ENCODE results near the gene BRPF1. TPM values are rescaled to one million over a fixed set of nuclear protein-coding genes. Genes with fewer than 3 reads are reported as not detected.

The BRPF1 gene
- total RNA-seq, 3 donors from 2014 or later = 14.3 to 23.7 (median 15.6) TPM

DNA sequence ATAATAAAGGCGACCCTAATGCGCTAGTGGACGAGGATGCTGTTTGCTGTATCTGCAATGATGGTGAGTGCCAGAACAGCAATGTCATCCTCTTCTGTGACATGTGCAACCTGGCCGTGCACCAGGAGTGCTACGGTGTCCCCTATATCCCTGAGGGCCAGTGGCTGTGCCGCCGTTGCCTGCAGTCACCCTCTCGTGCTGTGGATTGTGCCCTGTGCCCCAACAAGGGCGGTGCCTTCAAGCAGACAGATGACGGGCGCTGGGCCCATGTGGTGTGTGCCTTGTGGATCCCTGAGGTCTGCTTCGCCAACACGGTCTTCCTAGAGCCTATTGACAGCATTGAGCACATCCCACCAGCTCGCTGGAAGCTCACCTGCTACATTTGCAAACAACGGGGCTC, 7.6 kb downstream of the BRPF1 start:
- Histone ChIP-seq H3K36me3 (ENCODE audit: low read depth) (peaks cover 41% of the 10 kb centered on the region), H3K4me1 (ENCODE audit: low read depth) (no peaks in the 10 kb centered on the region), H3K4me3 (no peak overlapping the region), H3K9me3 (no peaks in the 10 kb centered on the region)
- intact Hi-C loops (cut with DNase I, micrococcal nuclease) = no loop called here
- ATAC-seq = no peak
- TF ChIP-seq, protein P1, sequence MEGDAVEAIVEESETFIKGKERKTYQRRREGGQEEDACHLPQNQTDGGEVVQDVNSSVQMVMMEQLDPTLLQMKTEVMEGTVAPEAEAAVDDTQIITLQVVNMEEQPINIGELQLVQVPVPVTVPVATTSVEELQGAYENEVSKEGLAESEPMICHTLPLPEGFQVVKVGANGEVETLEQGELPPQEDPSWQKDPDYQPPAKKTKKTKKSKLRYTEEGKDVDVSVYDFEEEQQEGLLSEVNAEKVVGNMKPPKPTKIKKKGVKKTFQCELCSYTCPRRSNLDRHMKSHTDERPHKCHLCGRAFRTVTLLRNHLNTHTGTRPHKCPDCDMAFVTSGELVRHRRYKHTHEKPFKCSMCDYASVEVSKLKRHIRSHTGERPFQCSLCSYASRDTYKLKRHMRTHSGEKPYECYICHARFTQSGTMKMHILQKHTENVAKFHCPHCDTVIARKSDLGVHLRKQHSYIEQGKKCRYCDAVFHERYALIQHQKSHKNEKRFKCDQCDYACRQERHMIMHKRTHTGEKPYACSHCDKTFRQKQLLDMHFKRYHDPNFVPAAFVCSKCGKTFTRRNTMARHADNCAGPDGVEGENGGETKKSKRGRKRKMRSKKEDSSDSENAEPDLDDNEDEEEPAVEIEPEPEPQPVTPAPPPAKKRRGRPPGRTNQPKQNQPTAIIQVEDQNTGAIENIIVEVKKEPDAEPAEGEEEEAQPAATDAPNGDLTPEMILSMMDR (IDR thresholded peaks at IDR 0.05) = no peak
- DNase-seq = no peak

DNA sequence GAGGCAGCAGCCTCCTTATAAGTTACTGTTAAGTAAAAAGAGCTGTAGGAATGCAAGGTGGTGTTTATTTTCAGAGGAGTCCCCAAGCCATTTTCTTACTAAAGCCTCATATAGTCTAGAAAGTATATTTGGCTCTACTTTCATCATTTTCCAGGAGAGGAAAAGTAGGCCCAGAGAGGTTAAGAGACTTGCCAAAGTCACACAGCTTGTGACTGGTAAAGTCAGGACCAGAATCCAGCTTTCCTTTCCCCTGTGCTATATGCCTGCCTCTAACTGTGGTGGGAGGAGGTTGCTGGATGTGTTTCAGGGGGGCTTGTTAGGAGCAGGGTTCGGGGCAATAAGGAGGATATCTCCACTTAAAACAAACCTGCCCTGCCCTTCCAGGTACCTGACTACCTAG, 11.0 kb downstream of the BRPF1 start:
- TF ChIP-seq, protein P1 (IDR thresholded peaks at IDR 0.05) = no peak
- Histone ChIP-seq H3K9me3 (no peaks in the 10 kb centered on the region), H3K36me3 (ENCODE audit: low read depth) (peaks cover 49% of the 10 kb centered on the region), H3K4me1 (ENCODE audit: low read depth) (no peaks in the 10 kb centered on the region), H3K4me3 (no peak overlapping the region)
- ATAC-seq = no peak
- intact Hi-C loops (cut with DNase I, micrococcal nuclease) = no loop called here
- no peak for DNase-seq

DNA sequence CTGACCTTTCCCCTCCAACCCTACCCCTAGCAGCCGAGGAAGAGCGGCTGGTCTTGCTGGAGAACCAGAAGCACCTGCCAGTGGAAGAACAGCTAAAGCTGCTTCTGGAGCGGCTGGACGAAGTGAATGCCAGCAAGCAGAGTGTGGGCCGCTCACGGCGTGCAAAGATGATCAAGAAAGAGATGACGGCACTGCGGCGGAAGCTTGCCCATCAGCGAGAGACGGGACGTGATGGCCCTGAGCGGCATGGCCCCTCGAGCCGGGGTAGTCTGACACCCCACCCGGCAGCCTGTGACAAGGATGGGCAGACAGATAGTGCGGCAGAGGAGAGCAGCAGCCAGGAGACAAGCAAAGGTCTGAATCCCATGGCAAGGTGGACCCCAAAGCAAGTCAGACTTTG, 12.0 kb downstream of the BRPF1 start:
- TF ChIP-seq, protein P1 (IDR thresholded peaks at IDR 0.05) = no peak
- DNase-seq (no peak), ATAC-seq (no peak)
- Histone ChIP-seq H3K4me3 (no peak overlapping the region), H3K9me3 (no peaks in the 10 kb centered on the region), H3K36me3 (ENCODE audit: low read depth) (peaks cover 49% of the 10 kb centered on the region), H3K4me1 (ENCODE audit: low read depth) (no peaks in the 10 kb centered on the region)
- intact Hi-C loops (cut with DNase I, micrococcal nuclease) = no loop called here

DNA sequence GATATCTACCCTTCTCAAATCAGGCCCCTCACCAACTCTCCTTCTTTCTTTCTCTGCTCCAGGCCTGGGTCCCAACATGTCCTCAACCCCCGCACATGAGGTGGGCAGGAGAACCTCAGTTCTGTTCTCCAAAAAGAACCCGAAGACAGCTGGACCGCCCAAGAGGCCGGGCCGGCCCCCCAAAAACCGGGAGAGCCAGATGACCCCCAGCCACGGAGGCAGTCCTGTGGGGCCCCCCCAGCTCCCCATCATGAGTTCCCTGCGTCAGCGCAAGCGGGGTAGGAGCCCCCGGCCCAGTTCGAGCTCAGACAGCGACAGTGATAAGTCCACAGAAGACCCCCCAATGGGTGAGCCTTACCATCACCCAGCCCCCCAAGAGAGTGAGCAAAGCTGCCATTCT, 12.6 kb downstream of the BRPF1 start:
- Histone ChIP-seq H3K4me3 (no peak overlapping the region), H3K4me1 (ENCODE audit: low read depth) (peaks cover 4% of the 10 kb centered on the region), H3K36me3 (ENCODE audit: low read depth) (peaks cover 44% of the 10 kb centered on the region), H3K9me3 (no peaks in the 10 kb centered on the region)
- no peak for DNase-seq
- intact Hi-C loops (cut with DNase I, micrococcal nuclease) = no loop called here
- ATAC-seq = no peak
- TF ChIP-seq, protein P1 (IDR thresholded peaks at IDR 0.05) = no peak

DNA sequence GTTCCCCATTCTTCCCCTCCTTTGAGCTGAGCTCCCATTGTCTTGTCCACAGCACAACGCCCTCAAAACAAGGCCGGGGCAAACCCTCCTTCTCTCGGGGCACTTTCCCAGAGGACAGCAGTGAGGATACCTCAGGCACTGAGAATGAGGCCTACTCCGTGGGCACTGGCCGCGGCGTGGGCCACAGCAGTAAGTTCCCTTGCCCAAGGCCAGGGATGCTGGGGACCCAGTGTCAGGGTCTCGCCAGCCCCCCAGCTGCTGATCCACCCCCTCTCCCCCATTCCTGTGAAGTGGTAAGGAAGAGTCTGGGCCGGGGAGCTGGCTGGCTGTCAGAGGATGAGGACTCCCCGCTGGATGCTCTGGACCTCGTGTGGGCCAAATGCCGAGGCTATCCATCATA, 14.0 kb downstream of the BRPF1 start:
- intact Hi-C loops (cut with DNase I, micrococcal nuclease) = no loop called here
- ATAC-seq (no peak), DNase-seq (no peak)
- Histone ChIP-seq H3K4me3 (no peak overlapping the region), H3K36me3 (ENCODE audit: low read depth) (peaks cover 35% of the 10 kb centered on the region), H3K9me3 (no peaks in the 10 kb centered on the region), H3K4me1 (ENCODE audit: low read depth) (peaks cover 7% of the 10 kb centered on the region)
- TF ChIP-seq, protein P1 (IDR thresholded peaks at IDR 0.05) = no peak

DNA sequence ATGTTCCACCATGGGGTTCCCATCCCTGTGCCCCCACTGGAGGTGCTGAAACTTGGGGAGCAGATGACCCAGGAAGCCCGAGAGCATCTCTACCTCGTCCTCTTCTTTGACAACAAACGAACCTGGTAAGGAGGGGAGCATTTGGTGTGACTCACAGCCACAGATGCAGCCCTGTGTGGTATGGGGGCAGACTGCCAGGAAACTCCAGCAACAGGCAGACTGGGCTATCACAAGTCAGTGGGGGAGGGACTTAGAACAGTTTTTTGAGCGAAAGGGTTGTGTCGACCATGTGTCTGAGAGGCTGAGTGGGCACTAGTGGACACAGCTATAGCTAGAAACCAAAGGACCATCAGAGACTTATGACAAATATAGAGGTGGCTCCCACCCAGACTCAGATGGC, 14.8 kb downstream of the BRPF1 start:
- no peak for ATAC-seq
- intact Hi-C loops (cut with DNase I, micrococcal nuclease) = no loop called here

More for the DNA sequence above, 14.8 kb downstream of the BRPF1 start:
- Histone ChIP-seq H3K4me3 (no peak overlapping the region), H3K9me3 (no peaks in the 10 kb centered on the region), H3K36me3 (ENCODE audit: low read depth) (peaks cover 33% of the 10 kb centered on the region), H3K4me1 (ENCODE audit: low read depth) (peaks cover 15% of the 10 kb centered on the region)
- no peak for DNase-seq
- TF ChIP-seq, protein P1 (IDR thresholded peaks at IDR 0.05) = no peak
